Mesenchymal stem cell (in vitro differentiated cells and primary cell): Measurements from ENCODE around the gene MAGI3.

Source experiments
- DNase-seq: peaks from one replicate; pipeline ENCODE4 v3.0.0-alpha.2; 2013
- H2AFZ ChIP-seq: one replicate; pipeline ENCODE4 v1.6.1; 2013; ENCODE audit warnings: low read depth, mild to moderate bottlenecking, control low read depth, inconsistent platforms, low read length, moderate library complexity
- H2AK5ac ChIP-seq: 2 replicates; pipeline ENCODE4 v1.6.1; 2013; ENCODE audit warnings: low read length, moderate library complexity, mild to moderate bottlenecking, inconsistent platforms; ENCODE audit not compliant: severe bottlenecking
- H2BK120ac ChIP-seq: one replicate; pipeline ENCODE4 v1.6.1; 2013; ENCODE audit warnings: low read depth, mild to moderate bottlenecking, inconsistent platforms, low read length, moderate library complexity
- H2BK12ac ChIP-seq, 2 experiments: one replicate each; pipeline ENCODE4 v1.6.1; 2013; ENCODE audit warnings: inconsistent platforms in 2 of 2, low read length in 2 of 2, mild to moderate bottlenecking in 2 of 2, moderate library complexity in 2 of 2, control low read depth in 1 of 2
- H2BK15ac ChIP-seq: one replicate; pipeline ENCODE4 v1.6.1; 2013; ENCODE audit warnings: mild to moderate bottlenecking, low read depth, inconsistent platforms; ENCODE audit not compliant: poor library complexity, severe bottlenecking
- H2BK5ac ChIP-seq: 2 replicates; pipeline ENCODE4 v1.6.1; 2013; ENCODE audit warnings: low read depth, mild to moderate bottlenecking, low read length, control low read depth, inconsistent platforms; ENCODE audit not compliant: poor library complexity, severe bottlenecking
- H3K14ac ChIP-seq, 2 experiments: one replicate each; pipeline ENCODE4 v1.6.1; 2013; ENCODE audit warnings: inconsistent platforms in 2 of 2, low read length in 2 of 2, control low read depth in 1 of 2, mild to moderate bottlenecking in 1 of 2, moderate library complexity in 1 of 2
- H3K18ac ChIP-seq, 2 experiments: one replicate each; pipeline ENCODE4 v1.6.1; 2013; ENCODE audit warnings: inconsistent platforms in 2 of 2, low read length in 2 of 2, control low read depth in 1 of 2, low read depth in 1 of 2, mild to moderate bottlenecking in 1 of 2
- H3K23ac ChIP-seq, 2 experiments: one replicate each; pipeline ENCODE4 v1.6.1; 2013; ENCODE audit warnings: inconsistent platforms in 2 of 2, low read length in 2 of 2, mild to moderate bottlenecking in 2 of 2, moderate library complexity in 2 of 2, control low read depth in 1 of 2
- H3K27ac ChIP-seq: 2 replicates; pipeline ENCODE4 v1.5.1; 2013; ENCODE audit warnings: mild to moderate bottlenecking, moderate library complexity, low read length, control low read depth, inconsistent platforms; ENCODE audit not compliant: poor library complexity, severe bottlenecking
- H3K27me3 ChIP-seq, 2 experiments: 2 replicates each; pipeline versions ENCODE4 v1.6.1 to v1.7.0; 2013; ENCODE audit warnings: low read length in 2 of 2, mild to moderate bottlenecking in 2 of 2, moderate library complexity in 2 of 2, control low read depth in 1 of 2, inconsistent platforms in 1 of 2; ENCODE audit not compliant: control insufficient read depth in 1 of 2, insufficient read depth in 1 of 2
- H3K36me3 ChIP-seq, 2 experiments: 2 replicates each; pipeline versions ENCODE4 v1.6.1 to v1.7.0; 2013; ENCODE audit warnings: low read length in 2 of 2, control low read depth in 1 of 2, inconsistent platforms in 1 of 2, low read depth in 1 of 2, mild to moderate bottlenecking in 1 of 2; ENCODE audit not compliant: insufficient read depth in 2 of 2, control insufficient read depth in 1 of 2
- H3K4ac ChIP-seq, 2 experiments: one replicate each; pipeline ENCODE4 v1.6.1; 2013; ENCODE audit warnings: inconsistent platforms in 2 of 2, low read length in 2 of 2, mild to moderate bottlenecking in 2 of 2, moderate library complexity in 2 of 2, control low read depth in 1 of 2, low read depth in 1 of 2
- H3K4me1 ChIP-seq: 2 replicates; pipeline ENCODE4 v1.6.1; 2013; ENCODE audit warnings: low read depth, low read length, control low read depth; ENCODE audit not compliant: control insufficient read depth, insufficient read depth
- H3K4me2 ChIP-seq: 2 replicates; pipeline ENCODE4 v1.6.1; 2013; ENCODE audit warnings: low read length, mild to moderate bottlenecking, inconsistent platforms; ENCODE audit not compliant: poor library complexity, severe bottlenecking
- H3K4me3 ChIP-seq, 2 experiments: 2 replicates each; pipeline versions ENCODE4 v1.5.1 to v1.7.0; 2013; ENCODE audit warnings: low read length in 2 of 2, mild to moderate bottlenecking in 2 of 2, control low read depth in 1 of 2, low read depth in 1 of 2; ENCODE audit not compliant: insufficient read depth in 1 of 2
- H3K79me1 ChIP-seq: replicated peaks from 2 replicates; pipeline ENCODE4 v1.6.1; 2013; ENCODE audit warnings: mild to moderate bottlenecking, control low read depth, low read length, inconsistent platforms; ENCODE audit not compliant: poor library complexity, severe bottlenecking
- H3K9ac ChIP-seq: 2 replicates; pipeline ENCODE4 v1.7.0; 2013; ENCODE audit warnings: mild to moderate bottlenecking, low read length, moderate library complexity
- H3K9me3 ChIP-seq: 2 replicates; pipeline ENCODE4 v1.7.0; 2013; ENCODE audit warnings: mild to moderate bottlenecking, low read length; ENCODE audit not compliant: control insufficient read depth
- H4K8ac ChIP-seq: one replicate; pipeline ENCODE4 v1.6.1; 2013; ENCODE audit warnings: inconsistent platforms, mild to moderate bottlenecking, low read length, moderate library complexity
- H4K91ac ChIP-seq: one replicate; pipeline ENCODE4 v1.6.1; 2013; ENCODE audit warnings: mild to moderate bottlenecking, low read length, inconsistent platforms
- WGBS: methylation state at CpG from one replicate; pipeline ENCODE4 v1.1.7; 2013; ENCODE audit warnings: mixed read lengths; 5-methylcytosine and 5-hydroxymethylcytosine counted together

MAGI3 gene

GRCh38 chr1:113434874-113435175 is 44.5 kb downstream of the MAGI3 start:
- no peak overlapping the region for H3K9ac ChIP-seq
- no peaks in the 10 kb centered on the region for H3K9me3 ChIP-seq
- H3K4me3 ChIP-seq, result no peak overlapping the region
- H2AFZ ChIP-seq, result no peak overlapping the region
- no peak for DNase-seq
- no peaks in the 10 kb centered on the region for H3K36me3 ChIP-seq
- H3K18ac ChIP-seq, result no peak overlapping the region
- H2BK120ac ChIP-seq, result no peak overlapping the region
- no peak overlapping the region for H3K4ac ChIP-seq
- H3K14ac ChIP-seq, result no peak overlapping the region
- no peak overlapping the region for H3K4me2 ChIP-seq
- H3K4me1 ChIP-seq, result peaks cover 2% of the 10 kb centered on the region
- H2BK12ac ChIP-seq, result no peak overlapping the region
- no peak overlapping the region for H4K91ac ChIP-seq
- H3K27ac ChIP-seq, result no peak overlapping the region
- H2AK5ac ChIP-seq, result no peak overlapping the region
- H4K8ac ChIP-seq, result no peak overlapping the region
- no peak overlapping the region for H2BK15ac ChIP-seq
- H3K27me3 ChIP-seq, result no peaks in the 10 kb centered on the region
- WGBS, result 100% methylated on average over 1 of the region's 2 CpGs
- peaks cover 12% of the 10 kb centered on the region for H3K79me1 ChIP-seq
- H2BK5ac ChIP-seq, result no peak overlapping the region
- H3K23ac ChIP-seq, result no peak overlapping the region

GRCh38 chr1:113437554-113438341 is 47.4 kb downstream of the MAGI3 start:
- Histone ChIP-seq H3K9me3 (no peaks in the 10 kb centered on the region), H3K4me1 (peaks cover 2% of the 10 kb centered on the region), H3K23ac (no peak overlapping the region), H3K18ac (no peak overlapping the region), H3K9ac (no peak overlapping the region), H3K27me3 (no peaks in the 10 kb centered on the region), H3K36me3 (no peaks in the 10 kb centered on the region), H3K79me1 (peaks cover 9% of the 10 kb centered on the region), H2BK120ac (no peak overlapping the region), H4K8ac (no peak overlapping the region), H3K27ac (no peak overlapping the region), H2AFZ (no peak overlapping the region), H2BK5ac (no peak overlapping the region), H3K14ac (no peak overlapping the region), H3K4me2 (no peak overlapping the region), H2BK15ac (no peak overlapping the region), H3K4ac (no peak overlapping the region), H3K4me3 (no peak overlapping the region), H2AK5ac (no peak overlapping the region), H2BK12ac (no peak overlapping the region), H4K91ac (no peak overlapping the region)
- WGBS, result 98% methylated on average over 2 of the region's 3 CpGs
- no peak for DNase-seq

- Histone ChIP-seq H3K23ac (no peak overlapping the region), H3K14ac (no peak overlapping the region), H2BK15ac (no peak overlapping the region), H2AK5ac (no peak overlapping the region), H2BK5ac (no peak overlapping the region), H2BK12ac (no peak overlapping the region), H3K18ac (no peak overlapping the region), H3K27me3 (no peaks in the 10 kb centered on the region), H3K79me1 (peaks cover 9% of the 10 kb centered on the region), H4K8ac (no peak overlapping the region), H3K9me3 (no peaks in the 10 kb centered on the region), H3K9ac (no peak overlapping the region), H3K27ac (no peak overlapping the region), H3K4me2 (no peak overlapping the region), H2BK120ac (no peak overlapping the region), H3K36me3 (no peaks in the 10 kb centered on the region), H2AFZ (no peak overlapping the region), H3K4me3 (no peak overlapping the region), H3K4me1 (peaks cover 2% of the 10 kb centered on the region), H4K91ac (no peak overlapping the region), H3K4ac (no peak overlapping the region)
- no peak for DNase-seq
- 98% methylated on average over 2 of the region's 3 CpGs for WGBS
Observed at GRCh38 chr1:113438505-113439276, 48.4 kb downstream of the MAGI3 start.

GRCh38 chr1:113439277-113439670 is 49.0 kb downstream of the MAGI3 start:
- Histone ChIP-seq H2BK15ac (no peak overlapping the region), H3K4ac (no peak overlapping the region), H2BK5ac (no peak overlapping the region), H3K36me3 (no peaks in the 10 kb centered on the region), H3K4me3 (no peak overlapping the region), H3K27ac (no peak overlapping the region), H3K23ac (no peak overlapping the region), H3K4me2 (no peak overlapping the region), H4K91ac (no peak overlapping the region), H3K27me3 (no peaks in the 10 kb centered on the region), H3K18ac (no peak overlapping the region), H2AFZ (no peak overlapping the region), H3K9me3 (peaks cover 4% of the 10 kb centered on the region), H3K14ac (no peak overlapping the region), H2BK120ac (no peak overlapping the region), H3K4me1 (peaks cover 2% of the 10 kb centered on the region), H4K8ac (no peak overlapping the region), H2AK5ac (no peak overlapping the region), H3K79me1 (peaks cover 13% of the 10 kb centered on the region), H3K9ac (no peak overlapping the region), H2BK12ac (no peak overlapping the region)
- WGBS, result 98% methylated on average over 2 of the region's 2 CpGs
- DNase-seq, result no peak
